Activated effector memory CD4-positive, alpha-beta T cell treated with Interleukin-2 at 50 U/mL for 16 hours (primary cell): ENCODE results near the gene MCEMP1.
"Not testable (repeated sequence)": the region's sequence is repeated elsewhere in the genome, so short reads cannot be mapped to it uniquely, and the experiment has no call there.

Source experiments
- DNase-seq: peaks from one replicate; pipeline ENCODE4 v3.0.0-alpha.2; 2020

Gene MCEMP1

DNA sequence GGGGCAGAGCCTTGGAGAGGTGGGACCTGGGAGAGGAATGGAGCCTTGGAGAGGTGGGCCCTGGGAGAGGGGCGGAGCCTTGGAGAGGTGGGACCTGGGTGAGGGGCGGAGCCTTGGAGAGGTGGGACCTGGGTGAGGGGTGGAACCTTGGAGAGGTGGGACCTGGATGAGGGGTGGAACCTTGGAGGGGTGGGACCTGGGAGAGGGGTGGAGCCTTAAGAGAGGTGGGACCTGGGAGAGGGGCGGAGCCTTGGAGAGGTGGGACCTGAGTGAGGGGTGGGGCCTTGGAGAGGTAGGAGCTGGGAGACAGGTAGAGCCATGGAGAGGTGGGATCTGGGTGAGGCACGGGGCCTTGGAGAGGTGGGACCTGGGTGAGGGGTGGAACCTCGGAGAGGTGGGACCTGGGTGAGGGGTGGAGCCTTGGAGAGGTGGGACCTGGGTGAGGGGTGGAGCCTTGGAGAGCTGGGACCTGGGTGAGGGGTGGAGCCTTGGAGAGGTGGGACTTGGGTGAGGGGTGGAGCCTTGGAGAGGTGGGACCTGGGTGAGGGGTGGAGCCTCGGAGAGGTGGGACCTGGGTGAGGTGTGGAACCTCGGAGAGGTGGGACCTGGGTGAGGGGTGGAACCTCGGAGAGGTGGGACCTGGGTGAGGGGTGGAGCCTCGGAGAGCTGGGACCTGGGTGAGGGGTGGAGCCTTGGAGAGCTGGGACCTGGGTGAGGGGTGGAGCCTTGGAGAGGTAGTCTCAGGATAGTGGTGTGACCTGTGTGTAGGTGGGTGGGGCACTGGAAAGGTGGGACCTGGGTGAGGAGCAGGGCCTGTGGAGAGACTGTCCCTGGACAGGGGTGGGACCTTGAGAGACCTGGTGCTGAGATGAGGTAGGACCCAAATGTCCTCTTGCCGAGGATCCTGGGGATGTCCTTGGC lies 33.0 kb upstream of the MCEMP1 start:
- DNase-seq = not testable (repeated sequence)

DNA sequence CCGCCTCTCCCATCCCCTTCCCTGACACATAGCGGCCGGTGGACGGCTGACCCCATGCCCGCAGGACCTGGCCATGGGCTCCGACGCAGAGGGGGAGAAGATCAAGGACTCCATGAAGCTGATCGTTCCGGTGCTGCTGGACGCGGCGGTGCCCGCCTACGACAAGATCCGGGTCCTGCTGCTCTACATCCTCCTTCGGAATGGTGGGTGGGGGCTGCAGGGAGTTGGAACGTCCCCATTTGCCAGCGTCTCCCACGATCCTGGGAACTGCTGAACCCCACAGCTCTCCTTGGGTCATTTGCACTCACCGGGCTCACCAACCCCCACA lies 32.4 kb upstream of the MCEMP1 start:
- DNase-seq = no peak

- no peak for DNase-seq
Observed at GRCh38 chr19:7645163-7645562, 31.7 kb upstream of the MCEMP1 start.

DNA sequence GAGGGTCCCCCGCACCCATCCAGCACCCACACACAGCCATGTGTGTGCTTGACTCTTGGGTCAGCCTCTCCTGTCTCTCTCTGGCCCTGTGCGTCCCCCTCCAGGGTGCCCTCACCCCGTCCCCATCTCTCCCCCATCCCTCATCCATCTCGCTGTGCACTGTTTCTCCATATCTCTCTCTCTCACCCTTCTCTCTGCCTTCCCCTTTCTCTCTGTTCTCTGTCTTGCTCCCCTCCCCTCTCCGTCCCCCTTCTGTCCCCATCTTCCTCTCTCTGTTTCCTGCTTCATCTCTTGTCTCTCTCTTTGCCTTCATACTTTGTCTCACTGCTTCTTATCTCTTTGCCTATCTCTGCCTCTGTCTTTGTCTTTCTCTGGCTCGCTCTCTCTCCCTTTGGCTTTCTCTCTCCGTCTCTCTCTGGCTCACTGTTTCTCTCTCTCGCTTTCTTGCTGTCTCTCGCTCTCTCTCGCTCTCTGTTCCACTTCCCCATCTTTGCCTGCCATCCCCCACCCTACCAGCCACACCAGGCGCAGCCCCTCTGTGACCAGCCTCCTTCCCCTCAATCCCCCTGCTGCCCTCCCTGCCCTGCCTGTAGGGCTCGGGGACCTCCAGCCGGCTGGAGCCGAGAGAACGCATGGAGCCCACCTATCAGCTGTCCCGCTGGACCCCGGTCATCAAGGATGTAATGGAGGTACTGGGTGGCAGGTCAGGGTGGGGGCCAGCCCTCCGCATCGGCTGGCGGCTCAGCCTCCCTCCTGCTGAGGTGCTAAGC lies 31.0 kb upstream of the MCEMP1 start:
- DNase-seq = no peak

DNA sequence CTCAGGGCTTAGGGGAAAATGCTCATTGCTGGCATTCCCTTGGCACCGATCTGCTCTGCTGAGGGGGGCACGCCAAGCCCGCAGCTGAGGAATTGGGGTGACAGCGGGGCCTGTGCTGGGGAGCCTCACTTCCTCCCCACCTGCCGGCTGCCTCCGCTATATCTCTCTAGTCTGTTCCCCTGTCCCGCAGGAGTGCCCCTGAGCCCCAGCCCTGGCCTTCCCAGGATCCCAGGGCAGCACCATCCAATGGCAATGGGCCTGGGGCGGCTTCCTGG lies 30.5 kb upstream of the MCEMP1 start:
- DNase-seq = no peak

DNA sequence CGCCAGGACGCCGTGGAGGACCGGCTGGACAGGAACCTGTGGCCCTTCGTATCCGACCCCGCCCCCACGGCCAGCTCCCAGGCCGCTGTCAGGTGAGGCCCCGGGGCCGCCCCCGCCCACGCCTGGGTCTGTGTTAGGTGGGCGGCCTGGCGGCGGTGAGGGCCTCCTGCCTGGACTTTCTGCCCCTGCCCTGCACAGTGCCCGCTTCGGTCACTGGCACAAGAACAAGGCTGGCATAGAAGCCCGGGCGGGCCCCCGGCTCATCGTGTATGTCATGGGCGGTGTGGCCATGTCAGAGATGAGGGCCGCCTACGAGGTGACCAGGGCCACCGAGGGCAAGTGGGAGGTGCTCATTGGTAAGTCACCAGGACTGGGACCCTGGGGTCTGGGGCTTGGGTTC lies 29.7 kb upstream of the MCEMP1 start:
- DNase-seq = no peak

GRCh38 chr19:7648265-7649014 lies 28.4 kb upstream of the MCEMP1 start:
- DNase-seq = no peak

- no peak for DNase-seq
Observed at GRCh38 chr19:7650148-7650547, 26.7 kb upstream of the MCEMP1 start.

GRCh38 chr19:7652061-7652641 lies 24.7 kb upstream of the MCEMP1 start:
- DNase-seq = peak; percentile 79

DNA sequence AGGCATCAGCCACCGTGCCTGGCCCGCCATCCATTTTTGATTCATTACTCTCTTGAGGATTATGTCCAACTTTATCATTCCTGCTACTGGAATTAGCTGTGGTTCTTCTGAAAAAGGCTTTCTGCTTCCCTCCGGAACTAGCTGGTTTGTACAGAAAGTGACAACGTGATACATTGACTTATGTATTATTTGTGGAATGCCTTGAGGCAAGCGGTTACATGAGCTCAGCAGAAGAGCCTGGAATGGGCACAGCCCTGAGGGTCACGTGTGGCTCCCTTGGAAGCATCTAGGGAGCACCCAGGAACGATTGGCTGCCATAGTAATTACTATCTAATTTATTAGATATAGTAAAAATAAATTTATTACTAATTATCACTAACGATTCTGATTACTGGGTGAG lies 22.5 kb upstream of the MCEMP1 start:
- no peak for DNase-seq

GRCh38 chr19:7655581-7655980 lies 21.3 kb upstream of the MCEMP1 start:
- no peak for DNase-seq

DNA sequence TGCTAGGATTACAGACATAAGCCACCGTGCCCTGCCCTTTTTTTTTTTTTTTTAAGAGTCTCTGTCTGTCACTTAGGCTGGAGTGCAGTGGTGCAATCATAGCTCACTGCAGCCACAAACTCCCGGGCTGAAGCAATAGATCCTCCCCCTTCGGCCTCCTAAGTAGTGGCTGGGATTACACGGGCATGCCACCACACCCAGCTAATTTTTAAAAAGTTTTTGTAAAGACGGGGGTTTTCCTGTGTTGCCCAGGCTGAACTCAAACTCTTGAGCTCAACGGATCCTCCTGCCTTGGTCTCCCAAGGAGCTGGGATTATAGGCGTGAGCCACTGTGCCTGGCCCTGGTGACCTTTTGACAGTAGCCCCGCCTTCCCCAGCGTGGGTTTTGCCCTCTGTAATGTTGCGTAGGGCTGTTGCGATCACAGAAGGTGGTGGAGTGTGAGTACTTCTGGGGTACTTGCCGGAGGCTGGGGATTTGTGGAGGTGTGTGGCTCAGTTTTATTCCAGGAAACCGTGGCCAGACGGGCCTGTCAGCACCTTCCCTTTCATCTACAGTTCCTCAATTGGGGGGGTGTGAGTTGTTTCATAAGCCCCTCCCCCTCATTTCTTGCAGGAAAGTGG lies 19.6 kb upstream of the MCEMP1 start:
- DNase-seq = no peak

DNA sequence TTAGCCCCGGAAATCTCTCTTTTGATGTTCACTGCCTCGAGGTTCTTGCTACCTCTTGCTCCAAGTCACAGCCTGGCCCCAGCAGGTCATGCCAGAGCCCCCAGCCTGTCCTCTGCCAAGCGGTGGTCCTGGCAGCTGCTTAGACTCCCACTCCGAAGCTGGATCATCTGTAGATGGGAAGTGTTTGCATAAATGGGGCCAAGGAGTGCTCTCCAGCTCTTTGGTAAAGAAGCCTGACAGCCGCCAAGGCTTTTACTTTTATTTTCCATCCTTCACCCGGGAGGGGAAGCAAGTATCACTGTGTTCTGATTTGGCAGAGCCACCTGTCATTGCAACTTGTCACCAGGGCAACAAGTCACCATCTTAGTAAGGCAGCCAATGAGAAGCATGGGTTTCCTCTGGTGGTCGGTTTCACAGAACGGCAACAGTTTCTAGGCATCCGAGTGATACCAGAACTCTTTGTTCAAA lies 18.6 kb upstream of the MCEMP1 start:
- DNase-seq = no peak

DNA sequence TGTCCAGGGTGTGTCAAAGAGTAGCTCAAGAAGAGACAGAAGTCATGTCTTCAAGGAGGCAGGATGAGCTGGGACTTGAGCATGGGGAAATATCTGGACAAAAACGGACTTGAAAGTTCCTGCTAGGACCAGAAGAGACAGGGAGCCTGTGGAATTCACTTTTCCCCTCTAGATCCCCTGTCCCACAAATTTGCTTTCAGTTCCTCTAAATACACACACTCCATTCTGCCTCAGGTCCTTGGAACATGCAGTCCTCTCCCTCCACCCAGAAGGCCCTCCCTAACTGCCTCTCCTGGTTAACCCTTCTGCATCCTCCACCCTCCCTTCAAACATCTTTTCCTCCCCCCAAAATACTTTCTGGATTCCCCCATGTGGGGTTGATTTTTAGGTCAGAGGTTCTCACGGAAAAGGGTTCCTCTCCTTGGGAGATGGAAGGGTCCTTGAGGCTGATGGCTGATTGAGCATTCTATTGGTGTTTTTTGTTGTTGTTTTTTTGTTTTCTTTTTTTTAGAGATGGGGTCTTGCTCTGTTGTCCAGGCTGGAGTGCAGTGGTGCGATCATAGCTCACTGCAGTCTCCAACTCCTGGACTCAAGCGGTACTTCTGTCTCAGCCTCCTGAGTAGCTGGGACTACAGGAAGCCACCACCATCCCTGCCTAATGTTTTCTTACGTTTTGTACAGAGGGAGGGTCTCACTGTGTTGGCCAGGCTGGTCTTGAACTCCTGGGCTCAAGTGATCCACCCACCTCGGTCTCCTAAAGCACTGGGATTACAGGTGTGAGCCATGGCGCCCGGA lies 14.9 kb upstream of the MCEMP1 start:
- no peak for DNase-seq

DNA sequence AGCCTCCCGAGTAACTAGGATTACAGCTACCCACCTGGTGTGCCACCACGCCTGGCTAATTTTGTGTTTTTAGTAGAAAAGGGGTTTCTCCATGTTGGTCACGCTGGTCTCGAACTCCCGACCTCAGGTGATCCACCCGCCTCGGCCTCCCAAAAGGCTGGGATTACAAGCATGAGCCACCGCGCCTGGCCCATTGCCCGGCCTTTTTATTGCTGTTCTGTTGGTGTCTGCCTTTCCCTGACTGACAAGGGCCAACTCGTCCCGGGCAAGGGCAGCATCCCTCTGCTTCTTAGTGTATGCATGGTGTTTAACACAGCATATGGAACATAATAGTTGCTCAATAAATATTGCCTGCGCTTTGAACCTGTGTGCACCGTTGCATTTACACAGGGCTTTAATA lies 14.2 kb upstream of the MCEMP1 start:
- DNase-seq = no peak

- no peak for DNase-seq
Observed at GRCh38 chr19:7663706-7664105, 13.2 kb upstream of the MCEMP1 start.

DNA sequence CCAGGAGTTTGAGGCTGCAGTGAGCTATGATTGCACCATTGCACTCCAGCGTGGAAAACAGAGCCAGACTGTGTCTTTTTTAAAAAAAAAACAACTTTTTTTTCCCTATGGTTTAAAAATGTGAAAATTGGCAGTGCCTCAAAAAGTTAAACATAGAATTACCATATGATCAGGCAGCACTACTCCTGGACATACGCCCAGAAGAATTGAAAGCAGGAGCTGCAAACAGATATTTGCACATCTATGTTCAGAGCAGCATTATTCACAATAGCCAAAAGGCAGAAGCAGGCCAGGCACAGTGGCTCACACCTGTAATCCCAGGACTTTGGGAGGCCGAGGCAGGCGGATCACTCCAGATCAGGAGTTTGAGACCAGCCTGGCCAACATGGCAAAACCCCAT lies 11.8 kb upstream of the MCEMP1 start:
- DNase-seq = no peak

GRCh38 chr19:7668842-7669241 lies 8.0 kb upstream of the MCEMP1 start, which contains the start of gene RETN:
Gene RETN, plus strand, starts transcription at chr19:7669049. Its CDS starts 278 bp downstream, at chr19:7669327.
- DNase-seq = no peak

GRCh38 chr19:7669641-7670040 lies 7.2 kb upstream of the MCEMP1 start:
- DNase-seq = no peak

- no peak for DNase-seq
Observed at GRCh38 chr19:7670150-7670783, 6.6 kb upstream of the MCEMP1 start.

DNA sequence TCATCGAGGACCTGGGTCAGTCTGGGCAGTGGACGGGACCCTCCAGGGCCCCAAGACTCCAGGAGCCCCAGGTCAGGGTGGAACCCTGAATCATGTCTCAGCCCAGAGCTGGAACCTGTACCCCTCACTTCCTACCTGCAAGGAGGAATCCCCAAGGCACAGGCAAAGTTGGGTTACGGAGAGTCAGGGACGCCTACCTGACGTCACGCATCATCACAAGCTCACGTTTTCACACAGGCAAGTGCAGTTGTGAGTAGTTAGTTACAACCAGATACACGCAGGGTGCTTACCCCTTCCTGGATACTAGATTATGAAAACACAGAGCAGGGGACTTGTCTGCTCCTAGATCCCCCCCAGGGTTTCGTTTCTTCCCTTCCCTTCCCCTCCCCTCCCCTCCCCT lies 6.1 kb upstream of the MCEMP1 start:
- DNase-seq = no peak
